ENCODE measurements around the gene ODF4. TPM values are rescaled to one million over a fixed set of nuclear protein-coding genes. Genes with fewer than 3 reads are reported as not detected.
A peak's percentile ranks its signal among the peaks of the same experiment; 100 is the strongest.

The ODF4 gene
- total and polyA plus RNA-seq, 2 of the 13 experiments (the other 11 are each of a cell fraction or from before 2014, with no cell fraction given) = not detected

DNA sequence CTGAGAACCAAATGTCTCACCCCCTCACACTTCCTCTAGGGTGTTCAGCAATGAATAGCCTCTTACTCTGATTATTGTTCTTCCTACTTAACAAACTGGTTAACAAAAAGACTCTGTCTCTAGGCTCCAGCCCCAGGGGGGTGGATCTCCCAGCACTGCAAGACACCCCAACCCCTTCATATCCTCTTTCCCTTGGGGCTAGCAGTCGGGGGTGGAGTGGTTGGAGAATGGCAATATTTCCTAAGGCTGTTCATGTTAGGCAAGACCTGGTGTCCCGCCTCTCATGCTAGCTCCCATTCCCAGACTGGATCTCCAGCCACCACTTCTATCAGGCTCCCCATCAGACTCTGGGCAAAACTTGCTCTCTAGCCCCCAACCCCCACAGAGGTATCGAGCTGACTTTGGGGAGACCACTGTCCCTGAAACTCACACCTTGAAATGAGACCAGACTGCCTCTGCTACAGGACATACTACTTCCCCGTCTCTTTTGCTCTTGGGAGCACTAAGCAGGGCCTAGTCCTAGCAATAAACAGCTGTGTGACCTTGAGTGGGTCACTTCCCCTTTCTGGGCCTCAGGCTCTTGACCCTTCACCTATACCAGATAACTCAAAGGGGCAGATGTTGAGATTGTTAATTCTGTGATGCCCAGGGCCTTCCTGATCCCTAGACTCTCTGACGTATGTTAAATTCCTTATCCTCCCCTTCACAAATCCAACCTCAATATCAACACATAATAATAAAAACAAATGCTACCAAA, 46.8 kb upstream of the ODF4 start (continued):
- TF ChIP-seq, protein P1, sequence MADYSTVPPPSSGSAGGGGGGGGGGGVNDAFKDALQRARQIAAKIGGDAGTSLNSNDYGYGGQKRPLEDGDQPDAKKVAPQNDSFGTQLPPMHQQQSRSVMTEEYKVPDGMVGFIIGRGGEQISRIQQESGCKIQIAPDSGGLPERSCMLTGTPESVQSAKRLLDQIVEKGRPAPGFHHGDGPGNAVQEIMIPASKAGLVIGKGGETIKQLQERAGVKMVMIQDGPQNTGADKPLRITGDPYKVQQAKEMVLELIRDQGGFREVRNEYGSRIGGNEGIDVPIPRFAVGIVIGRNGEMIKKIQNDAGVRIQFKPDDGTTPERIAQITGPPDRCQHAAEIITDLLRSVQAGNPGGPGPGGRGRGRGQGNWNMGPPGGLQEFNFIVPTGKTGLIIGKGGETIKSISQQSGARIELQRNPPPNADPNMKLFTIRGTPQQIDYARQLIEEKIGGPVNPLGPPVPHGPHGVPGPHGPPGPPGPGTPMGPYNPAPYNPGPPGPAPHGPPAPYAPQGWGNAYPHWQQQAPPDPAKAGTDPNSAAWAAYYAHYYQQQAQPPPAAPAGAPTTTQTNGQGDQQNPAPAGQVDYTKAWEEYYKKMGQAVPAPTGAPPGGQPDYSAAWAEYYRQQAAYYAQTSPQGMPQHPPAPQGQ (CRISPR knock-in tag; IDR thresholded peaks at IDR 0.05; ENCODE audit: borderline replicate concordance) = no peak
- TF ChIP-seq ZNF501 (CRISPR knock-in tag; IDR thresholded peaks at IDR 0.05) = no peak
- TF ChIP-seq ZNF891 (CRISPR knock-in tag; IDR thresholded peaks at IDR 0.05) = no peak
- TF ChIP-seq ELK4 (CRISPR knock-in tag; IDR thresholded peaks at IDR 0.05; ENCODE audit: borderline replicate concordance) = no peak
- no peak for TF ChIP-seq ETV6 (CRISPR knock-in tag; conservative IDR thresholded peaks at IDR 0.05)
- TF ChIP-seq NFATC3 (CRISPR knock-in tag; IDR thresholded peaks at IDR 0.05) = no peak
- no peak for TF ChIP-seq NFRKB (IDR thresholded peaks at IDR 0.05)
- no peak for TF ChIP-seq ZNF343 (CRISPR knock-in tag; IDR thresholded peaks at IDR 0.05)
- TF ChIP-seq JDP2 (CRISPR knock-in tag; IDR thresholded peaks at IDR 0.05; ENCODE audit: borderline replicate concordance) = no peak
- TF ChIP-seq JUNB (CRISPR knock-in tag; IDR thresholded peaks at IDR 0.05; ENCODE audit: borderline replicate concordance) = no peak
- TF ChIP-seq DDIT3 (CRISPR knock-in tag; IDR thresholded peaks at IDR 0.05) = no peak
- no peak for TF ChIP-seq ZNF776 (CRISPR knock-in tag; IDR thresholded peaks at IDR 0.05)
- 0 out of 2 replicates have a peak, but pooled peaks have one; percentile 26 for TF ChIP-seq ESRRA (CRISPR knock-in tag; IDR thresholded peaks at IDR 0.05; ENCODE audit: low read depth)
- 0 out of 2 replicates have a peak, but pooled peaks have one; percentile 34 for TF ChIP-seq GTF3A (CRISPR knock-in tag; conservative IDR thresholded peaks at IDR 0.05)
- no peak for TF ChIP-seq YEATS4 (CRISPR knock-in tag; IDR thresholded peaks at IDR 0.05; ENCODE audit: borderline replicate concordance)
- no peak for TF ChIP-seq SOX13 (IDR thresholded peaks at IDR 0.05)
- TF ChIP-seq SOX13 (CRISPR knock-in tag; conservative IDR thresholded peaks at IDR 0.05 in 1 of 2, IDR thresholded peaks at IDR 0.05 in 1 of 2) = no peak; a peak in 1 of 4 replicates
- TF ChIP-seq ZFP62 (CRISPR knock-in tag; IDR thresholded peaks at IDR 0.05) = no peak
- no peak for TF ChIP-seq ZNF317 (CRISPR knock-in tag; IDR thresholded peaks at IDR 0.05)
- TF ChIP-seq ASH2L (IDR thresholded peaks at IDR 0.05; ENCODE audit: insufficient read length, low read depth, low read length) = peak; percentile 42
- TF ChIP-seq NCOA2 (CRISPR knock-in tag; IDR thresholded peaks at IDR 0.05) = peak; percentile 36; the same call in 1 of the 2 replicates
- peak; percentile 84 for TF ChIP-seq NR2C2 (CRISPR knock-in tag; IDR thresholded peaks at IDR 0.05; ENCODE audit: borderline replicate concordance)
- TF ChIP-seq SAP130 (CRISPR knock-in tag; IDR thresholded peaks at IDR 0.05; ENCODE audit: low read depth) = peak; percentile 32; the same call in 1 of the 2 replicates
- TF ChIP-seq ZNF616 (CRISPR knock-in tag; IDR thresholded peaks at IDR 0.05; ENCODE audit: low read depth) = no peak
- TF ChIP-seq RXRB (CRISPR knock-in tag; IDR thresholded peaks at IDR 0.05; ENCODE audit: borderline replicate concordance) = peak; percentile 92
- TF ChIP-seq ZNF773 (CRISPR knock-in tag; IDR thresholded peaks at IDR 0.05; ENCODE audit: borderline replicate concordance) = no peak
- TF ChIP-seq ZFY (CRISPR knock-in tag; IDR thresholded peaks at IDR 0.05) = peak; percentile 57; the same call in 1 of the 2 replicates
- no peak for TF ChIP-seq ZNF570 (CRISPR knock-in tag; IDR thresholded peaks at IDR 0.05; ENCODE audit: borderline replicate concordance)
